ENCODE data around the gene NAT14.
A peak's percentile ranks its signal among the peaks of the same experiment; 100 is the strongest.

NAT14 gene

GRCh38 chr19:55471266-55471665 is 13.7 kb upstream of the NAT14 start:
- no peak overlapping the region for H3K4me3 ChIP-seq (ENCODE audit: control insufficient read depth in 1 of 7, extremely low read depth in 1 of 7, insufficient read depth in 4 of 7, low read depth in 2 of 7, low read length in 6 of 7)
- no peaks in the 10 kb centered on the region for H3K36me3 ChIP-seq (ENCODE audit: control insufficient read depth in 4 of 4, insufficient read depth in 4 of 4, low read length in 3 of 4)
- no peaks in the 10 kb centered on the region for H3K9me3 ChIP-seq (ENCODE audit: control extremely low read depth in 1 of 5, control insufficient read depth in 4 of 5, insufficient read depth in 2 of 5, low read depth in 1 of 5, low read length in 4 of 5)
- CTCF ChIA-PET = interaction anchor here (2.7 kb wide), 1 partner anchor 33 kb away, joined by 10 read pairs; no protein-coding TSS in a partner anchor
- POLR2A ChIA-PET = interaction anchor here (1.2 kb wide), 1 partner anchor 10 kb away, joined by 3 read pairs; the partner anchor contains the start of gene ISOC2
- peaks cover 0 to 8% (median 7%) of the 10 kb centered on the region in 4 experiments for H3K4me1 ChIP-seq (ENCODE audit: control extremely low read depth in 1 of 4, control insufficient read depth in 4 of 4, insufficient read depth in 4 of 4, low read length in 3 of 4)
- H3K27me3 ChIP-seq (replicated peaks in 2 of 5; ENCODE audit: control insufficient read depth in 4 of 5, insufficient read depth in 5 of 5, low read length in 4 of 5) = no peaks in the 10 kb centered on the region
- DNase-seq = no peak
- H3K27ac ChIP-seq (ENCODE audit: insufficient read depth in 1 of 2, low read depth in 1 of 2, low read length in 2 of 2, poor library complexity in 1 of 2, severe bottlenecking in 2 of 2) = no peak overlapping the region
- WGBS (ENCODE audit: insufficient coverage) = 94% methylated on average over 13 of the region's 13 CpGs

- Histone ChIP-seq H3K27ac (ENCODE audit: insufficient read depth in 1 of 2, low read depth in 1 of 2, low read length in 2 of 2, poor library complexity in 1 of 2, severe bottlenecking in 2 of 2) (no peak overlapping the region), H3K27me3 (replicated peaks in 2 of 5; ENCODE audit: control insufficient read depth in 4 of 5, insufficient read depth in 5 of 5, low read length in 4 of 5) (no peaks in the 10 kb centered on the region), H3K36me3 (ENCODE audit: control insufficient read depth in 4 of 4, insufficient read depth in 4 of 4, low read length in 3 of 4) (no peaks in the 10 kb centered on the region), H3K4me3 (ENCODE audit: control insufficient read depth in 1 of 7, extremely low read depth in 1 of 7, insufficient read depth in 4 of 7, low read depth in 2 of 7, low read length in 6 of 7) (no peak overlapping the region), H3K9me3 (ENCODE audit: control extremely low read depth in 1 of 5, control insufficient read depth in 4 of 5, insufficient read depth in 2 of 5, low read depth in 1 of 5, low read length in 4 of 5) (no peaks in the 10 kb centered on the region), H3K4me1 (ENCODE audit: control extremely low read depth in 1 of 4, control insufficient read depth in 4 of 4, insufficient read depth in 4 of 4, low read length in 3 of 4) (peaks cover 0 to 11% (median 9%) of the 10 kb centered on the region in 4 experiments)
- DNase-seq = no peak
- POLR2A ChIA-PET = no interaction called here
- WGBS (ENCODE audit: insufficient coverage) = 92% methylated on average over 8 of the region's 8 CpGs
- CTCF ChIA-PET = interaction anchor here (1.7 kb wide), 1 partner anchor 13 kb away, joined by 6 read pairs; no protein-coding TSS in a partner anchor
These were observed 12.5 kb upstream of the NAT14 start for GRCh38 chr19:55472463-55472862.

- ChIA-PET POLR2A (no interaction called here), CTCF (interaction anchor here (1.1 to 1.7 kb wide), 3 partner anchors 9 to 30 kb away, joined by 3 to 6 read pairs (median 5); partner anchors contain the start of gene C19orf85)
- Histone ChIP-seq H3K4me3 (ENCODE audit: control insufficient read depth in 1 of 7, extremely low read depth in 1 of 7, insufficient read depth in 4 of 7, low read depth in 2 of 7, low read length in 6 of 7) (no peak overlapping the region), H3K27ac (ENCODE audit: insufficient read depth in 1 of 2, low read depth in 1 of 2, low read length in 2 of 2, poor library complexity in 1 of 2, severe bottlenecking in 2 of 2) (no peak overlapping the region), H3K9me3 (ENCODE audit: control extremely low read depth in 1 of 5, control insufficient read depth in 4 of 5, insufficient read depth in 2 of 5, low read depth in 1 of 5, low read length in 4 of 5) (no peaks in the 10 kb centered on the region), H3K4me1 (ENCODE audit: control extremely low read depth in 1 of 4, control insufficient read depth in 4 of 4, insufficient read depth in 4 of 4, low read length in 3 of 4) (peaks cover 2 to 19% (median 11%) of the 10 kb centered on the region in 4 experiments), H3K27me3 (replicated peaks in 2 of 5; ENCODE audit: control insufficient read depth in 4 of 5, insufficient read depth in 5 of 5, low read length in 4 of 5) (no peaks in the 10 kb centered on the region), H3K36me3 (ENCODE audit: control insufficient read depth in 4 of 4, insufficient read depth in 4 of 4, low read length in 3 of 4) (no peaks in the 10 kb centered on the region)
- no peak for DNase-seq
- 93% methylated on average over 13 of the region's 16 CpGs for WGBS (ENCODE audit: insufficient coverage)
These were observed 11.6 kb upstream of the NAT14 start for GRCh38 chr19:55473225-55474012.

GRCh38 chr19:55474269-55475265 is 10.4 kb upstream of the NAT14 start:
- peaks cover 2 to 19% (median 11%) of the 10 kb centered on the region in 4 experiments for H3K4me1 ChIP-seq (ENCODE audit: control extremely low read depth in 1 of 4, control insufficient read depth in 4 of 4, insufficient read depth in 4 of 4, low read length in 3 of 4)
- no peak for DNase-seq

GRCh38 chr19:55476100-55476775 is 8.8 kb upstream of the NAT14 start, which contains the start of gene ZNF628:
TSS of gene ZNF628 (plus strand) at chr19:55476617. CDS start at chr19:55479911, 3,294 bp downstream.
- ChIA-PET POLR2A (interaction anchor here (1.0 to 2.1 kb wide), 5 partner anchors 11 to 124 kb away, joined by 3 to 6 read pairs (median 4); partner anchors contain the start of gene ZNF524), CTCF (interaction anchor here (0.6 to 3.2 kb wide), 5 partner anchors 9 to 222 kb away, joined by 3 to 14 read pairs (median 3); no protein-coding TSS in a partner anchor)
- Histone ChIP-seq H3K4me1 (ENCODE audit: control extremely low read depth in 1 of 4, control insufficient read depth in 4 of 4, insufficient read depth in 4 of 4, low read length in 3 of 4) (peaks cover 2 to 19% (median 11%) of the 10 kb centered on the region in 4 experiments), H3K4me3 (ENCODE audit: control insufficient read depth in 1 of 7, extremely low read depth in 1 of 7, insufficient read depth in 4 of 7, low read depth in 2 of 7, low read length in 6 of 7) (peak within 1 kb of the TSS; percentile 50 to 89 (median 81)), H3K9me3 (ENCODE audit: control extremely low read depth in 1 of 5, control insufficient read depth in 4 of 5, insufficient read depth in 2 of 5, low read depth in 1 of 5, low read length in 4 of 5) (no peaks in the 10 kb centered on the region), H3K27ac (ENCODE audit: insufficient read depth in 1 of 2, low read depth in 1 of 2, low read length in 2 of 2, poor library complexity in 1 of 2, severe bottlenecking in 2 of 2) (peak within 1 kb of the TSS in 1 of 2 experiments; percentile 84), H3K36me3 (ENCODE audit: control insufficient read depth in 4 of 4, insufficient read depth in 4 of 4, low read length in 3 of 4) (peaks cover 0 to 3% (median 2%) of the 10 kb centered on the region in 4 experiments), H3K27me3 (replicated peaks in 2 of 5; ENCODE audit: control insufficient read depth in 4 of 5, insufficient read depth in 5 of 5, low read length in 4 of 5) (no peaks in the 10 kb centered on the region)
- WGBS (ENCODE audit: insufficient coverage) = 2% methylated on average over 52 of the region's 61 CpGs
- DNase-seq = peak; percentile 98 to 99 (median 99)

More at GRCh38 chr19:55474269-55475265, 10.4 kb upstream of the NAT14 start:
- H3K27ac ChIP-seq (ENCODE audit: insufficient read depth in 1 of 2, low read depth in 1 of 2, low read length in 2 of 2, poor library complexity in 1 of 2, severe bottlenecking in 2 of 2) = no peak overlapping the region
- H3K9me3 ChIP-seq (ENCODE audit: control extremely low read depth in 1 of 5, control insufficient read depth in 4 of 5, insufficient read depth in 2 of 5, low read depth in 1 of 5, low read length in 4 of 5) = no peaks in the 10 kb centered on the region
- no peak overlapping the region for H3K4me3 ChIP-seq (ENCODE audit: control insufficient read depth in 1 of 7, extremely low read depth in 1 of 7, insufficient read depth in 4 of 7, low read depth in 2 of 7, low read length in 6 of 7)
- POLR2A ChIA-PET = no interaction called here
- H3K27me3 ChIP-seq (replicated peaks in 2 of 5; ENCODE audit: control insufficient read depth in 4 of 5, insufficient read depth in 5 of 5, low read length in 4 of 5) = no peaks in the 10 kb centered on the region
- CTCF ChIA-PET = interaction anchor here (1.1 to 1.7 kb wide), 3 partner anchors 10 to 29 kb away, joined by 3 to 6 read pairs (median 5); partner anchors contain the start of gene C19orf85
- WGBS (ENCODE audit: insufficient coverage) = 98% methylated on average over 17 of the region's 19 CpGs
- H3K36me3 ChIP-seq (ENCODE audit: control insufficient read depth in 4 of 4, insufficient read depth in 4 of 4, low read length in 3 of 4) = peaks cover 0 to under 1% (median 0%) of the 10 kb centered on the region in 4 experiments

GRCh38 chr19:55477905-55478304 is 7.1 kb upstream of the NAT14 start:
- no peak for DNase-seq
- Histone ChIP-seq H3K4me3 (ENCODE audit: control insufficient read depth in 1 of 7, extremely low read depth in 1 of 7, insufficient read depth in 4 of 7, low read depth in 2 of 7, low read length in 6 of 7) (peak overlapping the region in 2 of 7 experiments; percentile 81 to 89), H3K27ac (ENCODE audit: insufficient read depth in 1 of 2, low read depth in 1 of 2, low read length in 2 of 2, poor library complexity in 1 of 2, severe bottlenecking in 2 of 2) (peak overlapping the region in 1 of 2 experiments; percentile 77), H3K36me3 (ENCODE audit: control insufficient read depth in 4 of 4, insufficient read depth in 4 of 4, low read length in 3 of 4) (peaks cover 0 to 11% (median 7%) of the 10 kb centered on the region in 4 experiments), H3K4me1 (ENCODE audit: control extremely low read depth in 1 of 4, control insufficient read depth in 4 of 4, insufficient read depth in 4 of 4, low read length in 3 of 4) (peaks cover 2 to 19% (median 11%) of the 10 kb centered on the region in 4 experiments), H3K9me3 (ENCODE audit: control extremely low read depth in 1 of 5, control insufficient read depth in 4 of 5, insufficient read depth in 2 of 5, low read depth in 1 of 5, low read length in 4 of 5) (no peaks in the 10 kb centered on the region), H3K27me3 (replicated peaks in 2 of 5; ENCODE audit: control insufficient read depth in 4 of 5, insufficient read depth in 5 of 5, low read length in 4 of 5) (no peaks in the 10 kb centered on the region)
- 92% methylated on average over 13 of the region's 13 CpGs for WGBS (ENCODE audit: insufficient coverage)
- ChIA-PET POLR2A (interaction anchor here (2.1 kb wide), 1 partner anchor 9 kb away, joined by 4 read pairs; no protein-coding TSS in a partner anchor), CTCF (interaction anchor here (1.6 to 3.2 kb wide), 2 partner anchors 10 to 11 kb away, joined by 4 to 14 read pairs; no protein-coding TSS in a partner anchor)
